HFFc6 (cell line): ENCODE measurements around the gene GABARAPL2. TPM values are rescaled to one million over a fixed set of nuclear protein-coding genes. Genes with fewer than 3 reads are reported as not detected.
A peak's percentile ranks its signal among the peaks of the same experiment; 100 is the strongest.

Experiments used
- DNase-seq: peaks from one replicate; pipeline ENCODE4 v3.0.0-alpha.2; 2018
- H3K27ac Mint-ChIP-seq: 2 replicates; pipeline ENCODE4 v1.8.0; 2020; ENCODE audit warnings: mild to moderate bottlenecking, mixed read lengths
- H3K27me3 Mint-ChIP-seq: 2 replicates; pipeline ENCODE4 v1.8.0; 2021; ENCODE audit warnings: mild to moderate bottlenecking, moderate library complexity, mixed read lengths; ENCODE audit not compliant: insufficient read depth
- H3K36me3 Mint-ChIP-seq: 2 replicates; pipeline ENCODE4 v1.8.0; 2021; ENCODE audit warnings: low read depth, mixed read lengths
- H3K4me1 Mint-ChIP-seq: 2 replicates; pipeline ENCODE4 v1.8.0; 2020; ENCODE audit warnings: low read depth, mixed read lengths
- H3K4me3 Mint-ChIP-seq: 2 replicates; pipeline ENCODE4 v1.8.0; 2020; ENCODE audit warnings: mild to moderate bottlenecking, moderate library complexity, mixed read lengths
- H3K9me3 Mint-ChIP-seq: 2 replicates; pipeline ENCODE4 v1.8.0; 2020; ENCODE audit warnings: mild to moderate bottlenecking, mixed read lengths
- CTCF ChIP-seq: fragments of 200-600 bp; sonication (generic); IDR thresholded peaks from 2 replicates; pipeline ENCODE4 v1.5.0; 2021; ENCODE audit warnings: antibody characterized with exemption, mild to moderate bottlenecking
- total RNA-seq, 6 experiments: library from RNA; stranded (reverse); fragmentation: NEBNext Ultra II Directional; extraction: Animal tissue kit (Norgen Biotek cat#: 25700); gene quantifications; 2 replicates in 1 of 6; 3 replicates in 5 of 6; pipeline ENCODE4 v1.2.3, GENCODE V29; 2021

GABARAPL2 gene
- total RNA-seq, 6 experiments from 2014 or later = 82.0 to 114 (median 100) TPM

GRCh38 chr16:75550211-75550662 is 15.9 kb upstream of the GABARAPL2 start:
- Mint-ChIP-seq H3K9me3 (no peaks in the 10 kb centered on the region), H3K4me1 (peaks cover 12% of the 10 kb centered on the region), H3K36me3 (no peaks in the 10 kb centered on the region), H3K4me3 (no peak overlapping the region), H3K27ac (no peak overlapping the region), H3K27me3 (peaks cover 3% of the 10 kb centered on the region; the same call in 1 of the 2 replicates)
- DNase-seq = peak; percentile 25
- peak; percentile 67 for TF ChIP-seq CTCF

GRCh38 chr16:75552951-75553350 is 13.2 kb upstream of the GABARAPL2 start:
- H3K36me3 Mint-ChIP-seq = no peaks in the 10 kb centered on the region
- H3K27me3 Mint-ChIP-seq = peaks cover 3% of the 10 kb centered on the region
- H3K27ac Mint-ChIP-seq = no peak overlapping the region
- H3K4me1 Mint-ChIP-seq = peaks cover 18% of the 10 kb centered on the region
- TF ChIP-seq CTCF = no peak
- H3K4me3 Mint-ChIP-seq = no peak overlapping the region
- no peaks in the 10 kb centered on the region for H3K9me3 Mint-ChIP-seq
- DNase-seq = no peak

GRCh38 chr16:75555213-75555706 is 10.9 kb upstream of the GABARAPL2 start:
- H3K36me3 Mint-ChIP-seq = no peaks in the 10 kb centered on the region
- no peaks in the 10 kb centered on the region for H3K9me3 Mint-ChIP-seq
- H3K4me1 Mint-ChIP-seq = peaks cover 26% of the 10 kb centered on the region
- peak overlapping the region; percentile 98 for H3K27ac Mint-ChIP-seq
- H3K27me3 Mint-ChIP-seq = peaks cover 8% of the 10 kb centered on the region
- H3K4me3 Mint-ChIP-seq = peak overlapping the region; percentile 99
- peak; percentile 92 for DNase-seq
- no peak for TF ChIP-seq CTCF

DNA sequence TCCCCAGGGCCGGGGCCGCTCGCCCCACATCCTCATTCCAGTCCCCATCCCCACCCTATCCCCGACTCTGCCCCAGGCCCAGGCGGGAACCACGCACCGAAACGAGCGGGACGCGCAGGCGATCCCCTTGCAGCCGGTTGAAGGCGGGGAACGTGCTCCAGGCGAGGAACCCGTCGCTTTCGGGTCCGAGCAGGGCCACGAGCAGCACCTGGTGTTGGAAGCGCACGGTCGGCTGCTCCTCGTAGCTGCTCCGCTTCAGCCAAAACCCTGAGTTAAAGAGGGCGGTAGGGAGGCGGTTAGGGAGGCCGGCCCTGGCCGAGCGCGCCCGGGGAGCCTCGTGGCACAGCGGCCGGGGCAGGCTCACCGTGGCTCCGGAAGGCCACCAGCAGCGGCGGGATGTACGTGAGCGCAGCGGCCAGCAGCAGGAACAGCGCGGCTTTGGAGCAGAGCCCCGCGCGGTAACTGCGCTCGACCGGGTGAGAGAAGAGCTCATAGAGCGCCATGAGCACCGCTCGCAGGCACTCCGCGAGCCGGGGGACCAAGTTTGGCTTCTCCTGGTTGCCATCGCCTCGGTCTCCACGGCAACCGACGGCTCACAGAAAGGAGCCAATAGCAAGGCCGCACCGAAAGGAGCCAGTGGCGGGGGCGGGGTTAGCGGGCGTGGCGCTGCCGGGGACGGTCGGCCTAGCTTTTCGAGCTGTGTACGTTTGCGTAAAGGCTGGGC is 10.3 kb upstream of the GABARAPL2 start, which contains the start of gene TMEM231:
Gene TMEM231, minus strand, starts transcription at position 546 of the 724 bp plus-strand sequence. Its CDS starts 43 bp downstream, at position 503.
- H3K27me3 Mint-ChIP-seq = peaks cover 11% of the 10 kb centered on the region
- peak within 1 kb of the TSS; percentile 98 for H3K27ac Mint-ChIP-seq
- H3K4me1 Mint-ChIP-seq = peaks cover 26% of the 10 kb centered on the region
- no peak; the same call in 1 of the 2 replicates for TF ChIP-seq CTCF
- H3K36me3 Mint-ChIP-seq = no peaks in the 10 kb centered on the region
- DNase-seq = peak; percentile 90
- H3K4me3 Mint-ChIP-seq = peak within 1 kb of the TSS; percentile 99
- H3K9me3 Mint-ChIP-seq = no peaks in the 10 kb centered on the region

DNA sequence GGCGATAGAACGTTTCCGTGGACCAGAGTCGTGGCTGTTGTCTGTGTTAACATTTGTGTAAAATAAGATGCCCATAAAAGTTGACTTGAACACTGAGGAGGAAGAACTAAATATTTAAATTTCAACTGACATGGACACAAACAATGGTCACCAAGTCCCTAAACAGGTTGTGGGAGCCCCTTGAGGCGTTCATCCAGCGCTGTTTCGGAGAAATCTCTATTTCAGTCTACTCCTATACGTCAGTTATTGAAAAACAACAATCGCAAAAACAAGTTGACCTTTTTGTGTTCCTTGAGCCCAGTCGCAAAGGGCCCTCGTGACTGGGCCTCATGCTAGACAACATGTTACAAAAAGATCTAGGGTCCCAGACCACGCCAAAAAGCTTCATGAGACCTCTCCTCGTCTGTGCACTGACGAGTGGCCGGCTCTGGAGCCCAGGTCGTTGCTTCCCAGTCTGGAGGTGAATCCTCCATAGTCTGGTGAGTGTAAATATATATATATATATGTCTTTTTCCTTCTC is 9.7 kb upstream of the GABARAPL2 start:
- H3K9me3 Mint-ChIP-seq = no peaks in the 10 kb centered on the region
- DNase-seq = no peak
- H3K36me3 Mint-ChIP-seq = no peaks in the 10 kb centered on the region
- H3K4me3 Mint-ChIP-seq = peak overlapping the region; percentile 99
- no peak for TF ChIP-seq CTCF
- peaks cover 26% of the 10 kb centered on the region for H3K4me1 Mint-ChIP-seq
- H3K27ac Mint-ChIP-seq = peak overlapping the region; percentile 98
- peaks cover 11% of the 10 kb centered on the region for H3K27me3 Mint-ChIP-seq
